MM.1S (cell line): ENCODE results near the gene PSD.

Source experiments
- DNase-seq: peaks from one replicate; pipeline ENCODE4 v3.0.0-alpha.2; 2015
- H2AFZ ChIP-seq: fragments of 300-600 bp; sonication (generic); 2 replicates; pipeline ENCODE4 v1.6.0; 2016; ENCODE audit warnings: antibody characterized with exemption, low read length
- H3F3A ChIP-seq: fragments of 300-600 bp; sonication (generic); 2 replicates; pipeline ENCODE4 v1.6.1; 2016; ENCODE audit warnings: mild to moderate bottlenecking, antibody characterized with exemption, low read length, moderate library complexity, mixed read lengths; ENCODE audit not compliant: insufficient read depth
- H3K27ac ChIP-seq: fragments of 300-600 bp; sonication (generic); 2 replicates; pipeline ENCODE4 v1.5.1; 2016; ENCODE audit warnings: mild to moderate bottlenecking, low read length
- H3K27me3 ChIP-seq: fragments of 300-600 bp; sonication (generic); replicated peaks from 2 replicates; pipeline ENCODE4 v1.6.0; 2016; ENCODE audit warnings: low read length; ENCODE audit not compliant: insufficient read depth
- H3K36me3 ChIP-seq: fragments of 300-600 bp; sonication (generic); replicated peaks from 2 replicates; pipeline ENCODE4 v1.6.1; 2016; ENCODE audit warnings: mild to moderate bottlenecking, low read length, mixed read lengths; ENCODE audit not compliant: insufficient read depth
- H3K4me1 ChIP-seq: fragments of 300-600 bp; sonication (generic); 2 replicates; pipeline ENCODE4 v1.6.1; 2016; ENCODE audit warnings: low read length, mixed read lengths
- H3K4me2 ChIP-seq: fragments of 300-600 bp; sonication (generic); 2 replicates; pipeline ENCODE4 v1.6.0; 2016; ENCODE audit warnings: low read depth, low read length
- H3K4me3 ChIP-seq: fragments of 300-600 bp; sonication (generic); 2 replicates; pipeline ENCODE4 v1.5.1; 2016; ENCODE audit warnings: low read length, mixed read lengths
- H3K79me2 ChIP-seq: fragments of 300-600 bp; sonication (generic); 2 replicates; pipeline ENCODE4 v1.6.1; 2016; ENCODE audit warnings: mixed run types, low read length, mixed read lengths
- H3K9ac ChIP-seq: fragments of 300-600 bp; sonication (generic); 2 replicates; pipeline ENCODE4 v1.6.1; 2016; ENCODE audit warnings: low read length, mixed read lengths
- H3K9me2 ChIP-seq: fragments of 300-600 bp; sonication (generic); replicated peaks from 2 replicates; pipeline ENCODE4 v1.6.1; 2016; ENCODE audit warnings: mild to moderate bottlenecking, low read length, mixed read lengths; ENCODE audit not compliant: insufficient read depth
- H3K9me3 ChIP-seq: fragments of 300-600 bp; sonication (generic); replicated peaks from 2 replicates; pipeline ENCODE4 v1.6.1; 2016; ENCODE audit warnings: mild to moderate bottlenecking, low read length, mixed read lengths; ENCODE audit not compliant: insufficient read depth
- H4K20me1 ChIP-seq: fragments of 300-600 bp; sonication (generic); 2 replicates; pipeline ENCODE4 v1.6.1; 2016; ENCODE audit warnings: mild to moderate bottlenecking, low read length, moderate library complexity, mixed read lengths; ENCODE audit not compliant: insufficient read depth
- EZH2 ChIP-seq: fragments of 300-600 bp; sonication (generic); optimal IDR thresholded peaks from 2 replicates; pipeline ENCODE3; 2017; ENCODE audit warnings: low read depth, mild to moderate bottlenecking, antibody characterized with exemption, low read length, mixed read lengths
- EZH2phosphoT487 ChIP-seq: fragments of 300-600 bp; sonication (generic); IDR thresholded peaks from 2 replicates; pipeline ENCODE4 v1.6.1; 2018; ENCODE audit warnings: antibody characterized with exemption, low read length
- TF ChIP-seq, protein P1 (sequence below): fragments of 300-600 bp; sonication (generic); IDR thresholded peaks from 2 replicates; pipeline ENCODE4 v1.5.1; 2016; ENCODE audit warnings: antibody characterized with exemption, low read length, mixed read lengths

Gene PSD

GRCh38 chr10:102382871-102383270 lies 35.7 kb downstream of the PSD start:
- Histone ChIP-seq H3K27ac (no peak overlapping the region), H3F3A (no peaks in the 10 kb centered on the region), H3K27me3 (no peaks in the 10 kb centered on the region), H3K9ac (no peak overlapping the region), H3K4me1 (no peaks in the 10 kb centered on the region), H3K4me3 (no peak overlapping the region), H2AFZ (no peak overlapping the region), H4K20me1 (no peaks in the 10 kb centered on the region), H3K9me3 (no peaks in the 10 kb centered on the region), H3K36me3 (no peaks in the 10 kb centered on the region), H3K79me2 (no peaks in the 10 kb centered on the region), H3K9me2 (no peaks in the 10 kb centered on the region), H3K4me2 (no peak overlapping the region)
- TF ChIP-seq, protein P1, sequence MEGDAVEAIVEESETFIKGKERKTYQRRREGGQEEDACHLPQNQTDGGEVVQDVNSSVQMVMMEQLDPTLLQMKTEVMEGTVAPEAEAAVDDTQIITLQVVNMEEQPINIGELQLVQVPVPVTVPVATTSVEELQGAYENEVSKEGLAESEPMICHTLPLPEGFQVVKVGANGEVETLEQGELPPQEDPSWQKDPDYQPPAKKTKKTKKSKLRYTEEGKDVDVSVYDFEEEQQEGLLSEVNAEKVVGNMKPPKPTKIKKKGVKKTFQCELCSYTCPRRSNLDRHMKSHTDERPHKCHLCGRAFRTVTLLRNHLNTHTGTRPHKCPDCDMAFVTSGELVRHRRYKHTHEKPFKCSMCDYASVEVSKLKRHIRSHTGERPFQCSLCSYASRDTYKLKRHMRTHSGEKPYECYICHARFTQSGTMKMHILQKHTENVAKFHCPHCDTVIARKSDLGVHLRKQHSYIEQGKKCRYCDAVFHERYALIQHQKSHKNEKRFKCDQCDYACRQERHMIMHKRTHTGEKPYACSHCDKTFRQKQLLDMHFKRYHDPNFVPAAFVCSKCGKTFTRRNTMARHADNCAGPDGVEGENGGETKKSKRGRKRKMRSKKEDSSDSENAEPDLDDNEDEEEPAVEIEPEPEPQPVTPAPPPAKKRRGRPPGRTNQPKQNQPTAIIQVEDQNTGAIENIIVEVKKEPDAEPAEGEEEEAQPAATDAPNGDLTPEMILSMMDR: no peak
- TF ChIP-seq EZH2phosphoT487: no peak
- TF ChIP-seq EZH2: no peak
- DNase-seq: no peak

- Histone ChIP-seq H3K9ac (no peak overlapping the region), H2AFZ (no peak overlapping the region), H3K9me3 (no peaks in the 10 kb centered on the region), H4K20me1 (no peaks in the 10 kb centered on the region), H3K79me2 (no peaks in the 10 kb centered on the region), H3K4me1 (no peaks in the 10 kb centered on the region), H3K4me3 (no peak overlapping the region), H3K9me2 (no peaks in the 10 kb centered on the region), H3K27ac (no peak overlapping the region), H3K36me3 (no peaks in the 10 kb centered on the region), H3K4me2 (no peak overlapping the region), H3K27me3 (no peaks in the 10 kb centered on the region), H3F3A (no peaks in the 10 kb centered on the region)
- DNase-seq: no peak
- TF ChIP-seq, protein P1: no peak
- TF ChIP-seq EZH2: no peak
- TF ChIP-seq EZH2phosphoT487: no peak
Measured at GRCh38 chr10:102381983-102382382, 36.6 kb downstream of the PSD start.

DNA sequence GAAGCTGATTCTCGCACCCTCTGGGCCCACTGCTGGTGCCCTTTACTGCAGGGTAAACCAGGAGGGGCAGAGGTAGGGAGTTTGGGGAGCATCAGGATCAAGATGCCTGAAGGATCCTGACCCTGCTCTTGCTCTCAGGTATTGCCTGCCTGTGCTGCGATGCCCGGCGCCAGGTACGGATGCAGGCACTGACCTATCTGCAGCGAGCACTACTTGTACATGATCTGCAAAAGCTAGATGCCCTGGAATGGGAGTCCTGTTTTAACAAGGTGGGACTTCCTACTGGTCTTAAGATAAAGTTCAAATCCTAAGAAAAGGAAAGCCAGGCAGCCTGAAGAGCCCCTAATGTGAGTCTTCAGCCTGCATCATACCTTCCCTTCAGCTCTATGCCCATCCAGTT lies 39.2 kb downstream of the PSD start:
- Histone ChIP-seq H3K9ac (no peak overlapping the region), H3K4me2 (no peak overlapping the region), H3K27me3 (no peaks in the 10 kb centered on the region), H3K9me3 (no peaks in the 10 kb centered on the region), H3K9me2 (no peaks in the 10 kb centered on the region), H3K4me3 (no peak overlapping the region), H2AFZ (no peak overlapping the region), H4K20me1 (no peaks in the 10 kb centered on the region), H3K36me3 (no peaks in the 10 kb centered on the region), H3K4me1 (no peaks in the 10 kb centered on the region), H3K27ac (no peak overlapping the region), H3K79me2 (no peaks in the 10 kb centered on the region), H3F3A (no peaks in the 10 kb centered on the region)
- no peak for DNase-seq
- TF ChIP-seq EZH2phosphoT487 (no peak), EZH2 (no peak)
- TF ChIP-seq, protein P1: no peak

GRCh38 chr10:102376901-102377300 lies 41.7 kb downstream of the PSD start:
- no peak for DNase-seq
- H3K4me2 ChIP-seq: no peak overlapping the region
- no peak overlapping the region for H2AFZ ChIP-seq
- H3K27ac ChIP-seq: no peak overlapping the region
- H3K4me1 ChIP-seq: no peaks in the 10 kb centered on the region
- no peaks in the 10 kb centered on the region for H4K20me1 ChIP-seq
- H3F3A ChIP-seq: no peaks in the 10 kb centered on the region
- no peaks in the 10 kb centered on the region for H3K79me2 ChIP-seq
- H3K36me3 ChIP-seq: no peaks in the 10 kb centered on the region
- H3K27me3 ChIP-seq: no peaks in the 10 kb centered on the region
- TF ChIP-seq, protein P1: no peak
- TF ChIP-seq EZH2phosphoT487 (no peak), EZH2 (no peak)
- H3K9me3 ChIP-seq: no peaks in the 10 kb centered on the region
- no peak overlapping the region for H3K4me3 ChIP-seq
- H3K9me2 ChIP-seq: no peaks in the 10 kb centered on the region
- H3K9ac ChIP-seq: no peak overlapping the region
